Fibroblast of lung (primary cell): ENCODE results near the gene IRGC. TPM values are rescaled to one million over a fixed set of nuclear protein-coding genes. Genes with fewer than 3 reads are reported as not detected.

Experiments
- DNase-seq, 2 donors: peaks; one replicate each; pipeline versions ENCODE4 v3.0.0 to v3.0.0-alpha.2; 2010; ENCODE audit warnings: low read depth in 2 of 2
- H2AFZ ChIP-seq: 2 replicates; pipeline ENCODE4 v1.5.1; 2012; ENCODE audit warnings: low read length, control low read depth, inconsistent platforms
- H3K27ac ChIP-seq: 2 replicates; pipeline ENCODE4 v1.5.1; 2011; ENCODE audit warnings: low read length, control low read depth; ENCODE audit not compliant: insufficient read depth
- H3K27me3 ChIP-seq: 2 replicates; pipeline ENCODE4 v1.5.1; 2011; ENCODE audit warnings: mild to moderate bottlenecking, low read length; ENCODE audit not compliant: control insufficient read depth, insufficient read depth
- H3K36me3 ChIP-seq: 2 replicates; pipeline ENCODE4 v1.5.1; 2011; ENCODE audit warnings: low read length; ENCODE audit not compliant: control insufficient read depth, insufficient read depth
- H3K4me1 ChIP-seq: 2 replicates; pipeline ENCODE4 v1.5.1; 2011; ENCODE audit warnings: low read length; ENCODE audit not compliant: control insufficient read depth, insufficient read depth; ENCODE audit errors: extremely low read depth
- H3K4me2 ChIP-seq: 2 replicates; pipeline ENCODE4 v1.5.1; 2011; ENCODE audit warnings: low read length, control low read depth; ENCODE audit not compliant: insufficient read depth; ENCODE audit errors: extremely low read depth
- H3K4me3 ChIP-seq, 4 experiments: fragments of 200-600 bp in 1 of 4; sonication (generic) in 1 of 4; replicated peaks in 1 of 4; 2 replicates each; pipeline ENCODE4 v1.5.1; 2011 to 2016; ENCODE audit warnings: low read length in 4 of 4, low read depth in 3 of 4, mild to moderate bottlenecking in 3 of 4, control low read depth in 2 of 4, inconsistent platforms in 1 of 4, mixed read lengths in 1 of 4; ENCODE audit not compliant: insufficient read depth in 1 of 4; ENCODE audit errors: control extremely low read depth in 1 of 4
- H3K79me2 ChIP-seq: 2 replicates; pipeline ENCODE4 v1.5.1; 2012; ENCODE audit warnings: mild to moderate bottlenecking, low read length, inconsistent platforms; ENCODE audit not compliant: control insufficient read depth, insufficient read depth
- H3K9ac ChIP-seq: 2 replicates; pipeline ENCODE4 v1.5.1; 2011; ENCODE audit warnings: mild to moderate bottlenecking, low read length, control low read depth; ENCODE audit not compliant: insufficient read depth
- H3K9me3 ChIP-seq: 2 replicates; pipeline ENCODE4 v1.5.1; 2012; ENCODE audit warnings: low read depth, low read length; ENCODE audit not compliant: control insufficient read depth, insufficient read depth
- H4K20me1 ChIP-seq: 2 replicates; pipeline ENCODE4 v1.5.1; 2011; ENCODE audit warnings: low read length; ENCODE audit not compliant: control insufficient read depth, insufficient read depth; ENCODE audit errors: extremely low read depth
- CTCF ChIP-seq, 2 donors: IDR thresholded peaks in 1 of 2; conservative IDR thresholded peaks in 1 of 2; 1 replicate in 1 of 2; 2 replicates in 1 of 2; pipeline ENCODE4 v1.5.1; 2011 to 2012; ENCODE audit warnings: low read length in 2 of 2, control low read depth in 1 of 2, inconsistent platforms in 1 of 2, low read depth in 1 of 2, mild to moderate bottlenecking in 1 of 2
- EZH2 ChIP-seq: IDR thresholded peaks from 2 replicates; pipeline ENCODE4 v1.5.1; 2012; ENCODE audit warnings: low read length, control low read depth, mild to moderate bottlenecking; ENCODE audit errors: missing control alignments
- polyA plus RNA-seq, 2 donors: library from polyadenylated mRNA; depleted of rRNA in 1 of 2; stranded (reverse) in 1 of 2; unstranded in 1 of 2; fragments of >200 nt; gene quantifications; 2 replicates each; pipeline ENCODE4 v1.2.1, GENCODE V29; 2011 to 2012; ENCODE audit warnings: missing spikeins in 1 of 2
- total RNA-seq: library from RNA; depleted of rRNA; stranded (reverse); fragments of >200 nt; gene quantifications from 2 replicates; pipeline ENCODE4 v1.2.1, GENCODE V29; 2014

IRGC gene
- total and polyA plus RNA-seq, 2 donors (not counting 1 experiment from before 2014, with no cell fraction given): not detected

GRCh38 chr19:43754503-43755255 is 38.8 kb downstream of the IRGC start, which contains the start of gene SMG9:
Gene SMG9, minus strand, starts transcription at chr19:43754962. Its CDS starts 4,221 bp downstream, at chr19:43750741.
- peak within 1 kb of the TSS; percentile 90 for H2AFZ ChIP-seq
- H3K4me3 ChIP-seq: peak within 1 kb of the TSS; percentile 82 to 93 (median 90)
- peak within 1 kb of the TSS; percentile 95 for H3K4me2 ChIP-seq
- H3K27ac ChIP-seq: peak within 1 kb of the TSS; percentile 99
- H3K36me3 ChIP-seq: peaks cover 7% of the 10 kb centered on the region
- H3K9me3 ChIP-seq: no peaks in the 10 kb centered on the region
- peak; percentile 94 to 98 for DNase-seq
- peaks cover 23% of the 10 kb centered on the region for H3K79me2 ChIP-seq
- no peaks in the 10 kb centered on the region for H4K20me1 ChIP-seq
- H3K27me3 ChIP-seq: no peaks in the 10 kb centered on the region
- TF ChIP-seq CTCF (conservative IDR thresholded peaks at IDR 0.05 in 1 of 2, IDR thresholded peaks at IDR 0.05 in 1 of 2; ENCODE audit: low read depth in 1 of 2, low read length in 2 of 2) (no peak), EZH2 (no peak)
- H3K4me1 ChIP-seq: peaks cover 37% of the 10 kb centered on the region
- H3K9ac ChIP-seq: peak within 1 kb of the TSS; percentile 99

GRCh38 chr19:43755256-43755801 is 39.5 kb downstream of the IRGC start:
- Histone ChIP-seq H3K9ac (peak overlapping the region; percentile 99), H3K4me1 (peaks cover 37% of the 10 kb centered on the region), H3K4me2 (peak overlapping the region; percentile 95), H4K20me1 (no peaks in the 10 kb centered on the region), H2AFZ (peak overlapping the region; percentile 55), H3K4me3 (peak overlapping the region; percentile 67 to 93 (median 86)), H3K27me3 (no peaks in the 10 kb centered on the region), H3K9me3 (no peaks in the 10 kb centered on the region), H3K36me3 (peaks cover 4% of the 10 kb centered on the region), H3K27ac (peak overlapping the region; percentile 99), H3K79me2 (peaks cover 23% of the 10 kb centered on the region)
- TF ChIP-seq EZH2 (no peak), CTCF (conservative IDR thresholded peaks at IDR 0.05 in 1 of 2, IDR thresholded peaks at IDR 0.05 in 1 of 2; ENCODE audit: low read depth in 1 of 2, low read length in 2 of 2) (no peak)
- DNase-seq: peak; percentile 55 to 69

GRCh38 chr19:43759515-43759914 is 43.6 kb downstream of the IRGC start:
- peaks cover 30% of the 10 kb centered on the region for H3K4me1 ChIP-seq
- H3K36me3 ChIP-seq: no peaks in the 10 kb centered on the region
- TF ChIP-seq EZH2 (no peak), CTCF (conservative IDR thresholded peaks at IDR 0.05 in 1 of 2, IDR thresholded peaks at IDR 0.05 in 1 of 2; ENCODE audit: low read depth in 1 of 2, low read length in 2 of 2) (peak; percentile 53 to 70)
- peak overlapping the region; percentile 34 for H3K27ac ChIP-seq
- no peaks in the 10 kb centered on the region for H3K27me3 ChIP-seq
- DNase-seq: peak; percentile 49 to 76
- no peak overlapping the region for H3K9ac ChIP-seq
- H3K79me2 ChIP-seq: no peaks in the 10 kb centered on the region
- no peaks in the 10 kb centered on the region for H4K20me1 ChIP-seq
- peak overlapping the region; percentile 37 for H3K4me2 ChIP-seq
- no peak overlapping the region for H2AFZ ChIP-seq
- no peak overlapping the region for H3K4me3 ChIP-seq
- H3K9me3 ChIP-seq: no peaks in the 10 kb centered on the region
